ENCODE data around the gene SMCHD1.

- TF ChIP-seq PKNOX1 (IDR thresholded peaks at IDR 0.05) (no peak), BHLHE40 (IDR thresholded peaks at IDR 0.05; ENCODE audit: borderline replicate concordance) (no peak), ELF4 (IDR thresholded peaks at IDR 0.05) (no peak), NFRKB (IDR thresholded peaks at IDR 0.05) (no peak), ZNF384 (IDR thresholded peaks at IDR 0.05) (no peak)
Observed at GRCh38 chr18:2840521-2840920, 185.0 kb downstream of the SMCHD1 start.

Measured in HEK293T (cell line).